CD4-positive, alpha-beta T cell (primary cell): Measurements from ENCODE around the gene LCAT. TPM values are rescaled to one million over a fixed set of nuclear protein-coding genes. Genes with fewer than 3 reads are reported as not detected.

Experiments
- ATAC-seq: fragments of 200-7000 bp; cut with Tn5 transposase; one replicate; pipeline ENCODE4 v1.10.0; 2022; ENCODE audit warnings: mild to moderate bottlenecking; ENCODE audit not compliant: poor library complexity
- CTCF ChIA-PET: fragments of 350-600 bp; sonication (Branson Sonifier 250); formaldehyde crosslinking; loops from one replicate; lab custom pipeline; 2021; ENCODE audit warnings: antibody characterized with exemption, inconsistent platforms; lab: Charles Lee
- POLR2A ChIA-PET: fragments of 350-600 bp; sonication (Branson Sonifier 250); formaldehyde crosslinking; loops from one replicate; lab custom pipeline; 2021; ENCODE audit warnings: antibody characterized with exemption, inconsistent platforms; lab: Charles Lee
- DNase-seq, 14 experiments: peaks; one replicate each; pipeline ENCODE4 v3.0.0-alpha.2; 2013 to 2020; ENCODE audit warnings: mixed read lengths in 2 of 14
- H3K27ac ChIP-seq, 2 donors: one replicate each; pipeline versions ENCODE4 v1.5.1 to v1.7.0; 2013; ENCODE audit warnings: low read length in 2 of 2, low read depth in 1 of 2, mild to moderate bottlenecking in 1 of 2
- H3K27me3 ChIP-seq, 2 experiments: 1 replicate in 1 of 2; 2 replicates in 1 of 2; pipeline versions ENCODE4 v1.6.1 to v1.7.0; 2013; ENCODE audit warnings: low read length in 2 of 2, control low read depth in 1 of 2, mild to moderate bottlenecking in 1 of 2, moderate library complexity in 1 of 2; ENCODE audit not compliant: insufficient read depth in 2 of 2, control insufficient read depth in 1 of 2
- H3K36me3 ChIP-seq: one replicate; pipeline ENCODE4 v1.6.1; 2013; ENCODE audit warnings: low read length, control low read depth; ENCODE audit not compliant: insufficient read depth
- H3K4me1 ChIP-seq: one replicate; pipeline ENCODE4 v1.6.1; 2013; ENCODE audit warnings: low read length, control low read depth; ENCODE audit not compliant: insufficient read depth
- H3K4me3 ChIP-seq: one replicate; pipeline ENCODE4 v1.5.1; 2013; ENCODE audit warnings: mild to moderate bottlenecking, low read length, moderate library complexity
- H3K9me3 ChIP-seq, 2 experiments: 1 replicate in 1 of 2; 2 replicates in 1 of 2; pipeline versions ENCODE4 v1.6.1 to v1.7.0; 2013; ENCODE audit warnings: low read length in 2 of 2, mild to moderate bottlenecking in 2 of 2, control low read depth in 1 of 2, moderate library complexity in 1 of 2; ENCODE audit not compliant: control insufficient read depth in 1 of 2, insufficient read depth in 1 of 2
- H3K27ac Mint-ChIP-seq: one replicate; pipeline ENCODE4 v1.8.0; 2020; ENCODE audit warnings: mixed read lengths
- H3K27me3 Mint-ChIP-seq: one replicate; pipeline ENCODE4 v1.8.0; 2021; ENCODE audit warnings: mixed read lengths
- H3K36me3 Mint-ChIP-seq: one replicate; pipeline ENCODE4 v1.8.0; 2021; ENCODE audit warnings: low read depth, mixed read lengths
- H3K4me1 Mint-ChIP-seq: one replicate; pipeline ENCODE4 v1.8.0; 2021; ENCODE audit warnings: low read depth, mixed read lengths
- H3K4me3 Mint-ChIP-seq: one replicate; pipeline ENCODE4 v1.8.0; 2020; ENCODE audit warnings: mild to moderate bottlenecking, mixed read lengths
- H3K9me3 Mint-ChIP-seq: one replicate; pipeline ENCODE4 v1.8.0; 2020; ENCODE audit warnings: mixed read lengths
- intact Hi-C, 2 experiments: fragments of 100-400 bp; cut with DNase I in 1 of 2; cut with micrococcal nuclease in 1 of 2; formaldehyde crosslinking; loops; one replicate each; pipeline versions ENCODE4 v1.15.1 to v1.9.0; 2023 to 2025; cut with DNase I, micrococcal nuclease
- total RNA-seq, 174 experiments: library from RNA in 2 of 174; stranded (reverse) in 2 of 174; gene quantifications; one replicate each; pipeline ENCODE4 v1.2.3 and lab custom pipeline; 2021 to 2026
- TF ChIP-seq, protein P1 (sequence below): fragments of 200-600 bp; IDR thresholded peaks from one replicate; pipeline ENCODE4 v1.8.0; 2022; ENCODE audit warnings: antibody characterized with exemption, mild to moderate bottlenecking

The LCAT gene
- total RNA-seq, 2 experiments from 2014 or later, result 5.9 to 6.3 TPM

- ATAC-seq, result no peak
- no peak overlapping the region for H3K27ac ChIP-seq
- H3K27me3 ChIP-seq, result no peaks in the 10 kb centered on the region
- H3K4me3 Mint-ChIP-seq, result no peak overlapping the region
- no peak overlapping the region for H3K27ac Mint-ChIP-seq
- TF ChIP-seq, protein P1, sequence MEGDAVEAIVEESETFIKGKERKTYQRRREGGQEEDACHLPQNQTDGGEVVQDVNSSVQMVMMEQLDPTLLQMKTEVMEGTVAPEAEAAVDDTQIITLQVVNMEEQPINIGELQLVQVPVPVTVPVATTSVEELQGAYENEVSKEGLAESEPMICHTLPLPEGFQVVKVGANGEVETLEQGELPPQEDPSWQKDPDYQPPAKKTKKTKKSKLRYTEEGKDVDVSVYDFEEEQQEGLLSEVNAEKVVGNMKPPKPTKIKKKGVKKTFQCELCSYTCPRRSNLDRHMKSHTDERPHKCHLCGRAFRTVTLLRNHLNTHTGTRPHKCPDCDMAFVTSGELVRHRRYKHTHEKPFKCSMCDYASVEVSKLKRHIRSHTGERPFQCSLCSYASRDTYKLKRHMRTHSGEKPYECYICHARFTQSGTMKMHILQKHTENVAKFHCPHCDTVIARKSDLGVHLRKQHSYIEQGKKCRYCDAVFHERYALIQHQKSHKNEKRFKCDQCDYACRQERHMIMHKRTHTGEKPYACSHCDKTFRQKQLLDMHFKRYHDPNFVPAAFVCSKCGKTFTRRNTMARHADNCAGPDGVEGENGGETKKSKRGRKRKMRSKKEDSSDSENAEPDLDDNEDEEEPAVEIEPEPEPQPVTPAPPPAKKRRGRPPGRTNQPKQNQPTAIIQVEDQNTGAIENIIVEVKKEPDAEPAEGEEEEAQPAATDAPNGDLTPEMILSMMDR, result no peak
- peaks cover 66% of the 10 kb centered on the region for H3K36me3 ChIP-seq
- CTCF ChIA-PET, result no interaction called here
- no peaks in the 10 kb centered on the region for H3K9me3 ChIP-seq
- H3K27me3 Mint-ChIP-seq, result no peaks in the 10 kb centered on the region
- peaks cover 14% of the 10 kb centered on the region for H3K4me1 Mint-ChIP-seq
- POLR2A ChIA-PET, result no interaction called here
- intact Hi-C loops, result no loop called here
- peak in 1 of 14 experiments; percentile 15 for DNase-seq
- H3K9me3 Mint-ChIP-seq, result no peaks in the 10 kb centered on the region
- peaks cover 23% of the 10 kb centered on the region for H3K4me1 ChIP-seq
- H3K4me3 ChIP-seq, result no peak overlapping the region
- H3K36me3 Mint-ChIP-seq, result peaks cover 55% of the 10 kb centered on the region
Observed at GRCh38 chr16:67930191-67930590, 13.7 kb downstream of the LCAT start.

DNA sequence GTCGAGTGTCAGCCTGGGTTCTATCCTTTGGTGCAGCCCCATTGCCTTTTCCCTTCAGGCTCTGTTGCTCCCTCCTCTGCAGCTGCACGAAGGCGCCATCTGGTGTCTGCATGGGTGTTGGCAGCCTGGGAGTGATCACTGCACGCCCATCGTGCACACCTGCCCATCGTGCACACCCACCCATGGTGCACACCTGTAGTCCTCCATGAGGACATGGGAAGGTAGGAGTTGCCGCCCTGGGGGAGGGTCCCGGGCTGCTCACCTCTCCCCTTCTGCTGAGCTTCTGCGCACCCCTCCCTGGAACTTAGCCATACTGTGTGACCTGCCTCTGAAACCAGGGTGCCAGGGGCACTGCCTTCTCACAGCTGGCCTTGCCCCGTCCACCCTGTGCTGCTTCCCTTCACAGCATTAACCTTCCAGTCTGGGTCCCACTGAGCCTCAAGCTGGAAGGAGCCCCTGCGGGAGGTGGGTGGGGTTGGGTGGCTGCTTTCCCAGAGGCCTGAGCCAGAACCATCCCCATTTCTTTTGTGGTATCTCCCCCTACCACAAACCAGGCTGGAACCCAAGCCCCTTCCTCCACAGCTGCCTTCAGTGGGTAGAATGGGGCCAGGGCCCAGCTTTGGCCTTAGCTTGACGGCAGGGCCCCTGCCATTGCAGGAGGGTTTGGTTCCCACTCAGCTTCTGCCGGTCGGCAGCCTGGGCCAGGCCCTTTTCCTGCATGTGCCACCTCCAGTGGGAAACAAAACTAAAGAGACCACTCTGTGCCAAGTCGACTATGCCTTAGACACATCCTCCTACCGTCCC is 15.2 kb downstream of the LCAT start:
- no peak overlapping the region for H3K4me3 ChIP-seq
- no peaks in the 10 kb centered on the region for H3K27me3 ChIP-seq
- Mint-ChIP-seq H3K9me3 (no peaks in the 10 kb centered on the region), H3K27me3 (no peaks in the 10 kb centered on the region), H3K36me3 (peaks cover 41% of the 10 kb centered on the region), H3K4me1 (peaks cover 9% of the 10 kb centered on the region), H3K4me3 (no peak overlapping the region), H3K27ac (peak overlapping the region; percentile 47)
- ATAC-seq (peak; percentile 97), DNase-seq (peak; percentile 61 to 84 (median 73))
- intact Hi-C loops, result loop anchor here (1.0 to 2.0 kb wide), 6 partner anchors 46 to 408 kb away; no protein-coding TSS in a partner anchor
- no peaks in the 10 kb centered on the region for H3K9me3 ChIP-seq
- POLR2A ChIA-PET, result interaction anchor here (0.6 kb wide), 2 partner anchors 8 to 107 kb away, joined by 3 to 4 read pairs; partner anchors contain the start of gene PSMB10
- no peak overlapping the region for H3K27ac ChIP-seq
- peaks cover 57% of the 10 kb centered on the region for H3K36me3 ChIP-seq
- CTCF ChIA-PET, result interaction anchor here (0.6 to 2.3 kb wide), 10 partner anchors 14 to 408 kb away, joined by 3 to 13 read pairs (median 6); no protein-coding TSS in a partner anchor
- TF ChIP-seq, protein P1, result peak; percentile 82
- H3K4me1 ChIP-seq, result peaks cover 12% of the 10 kb centered on the region

DNA sequence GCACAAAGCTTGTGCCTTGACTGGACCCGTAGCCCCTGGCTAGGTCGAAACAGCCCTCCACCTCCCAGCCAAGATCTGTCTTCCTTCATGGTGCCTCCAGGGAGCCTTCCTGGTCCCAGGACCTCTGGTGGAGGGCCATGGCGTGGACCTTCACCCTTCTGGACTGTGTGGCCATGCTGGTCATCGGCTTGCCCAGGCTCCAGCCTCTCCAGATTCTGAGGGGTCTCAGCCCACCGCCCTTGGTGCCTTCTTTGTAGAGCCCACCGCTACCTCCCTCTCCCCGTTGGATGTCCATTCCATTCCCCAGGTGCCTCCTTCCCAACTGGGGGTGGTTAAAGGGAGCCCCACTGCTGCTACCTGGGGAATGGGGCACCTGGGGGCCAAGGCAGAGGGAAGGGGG is 15.8 kb downstream of the LCAT start:
- no peaks in the 10 kb centered on the region for H3K27me3 Mint-ChIP-seq
- intact Hi-C loops, result loop anchor here (1.0 to 2.0 kb wide), 6 partner anchors 45 to 407 kb away; no protein-coding TSS in a partner anchor
- H3K4me1 Mint-ChIP-seq, result peaks cover 9% of the 10 kb centered on the region
- TF ChIP-seq, protein P1, result no peak
- H3K27ac ChIP-seq, result no peak overlapping the region
- no peaks in the 10 kb centered on the region for H3K9me3 ChIP-seq
- H3K4me3 Mint-ChIP-seq, result no peak overlapping the region
- H3K36me3 ChIP-seq, result peaks cover 62% of the 10 kb centered on the region
- peaks cover 12% of the 10 kb centered on the region for H3K4me1 ChIP-seq
- CTCF ChIA-PET, result interaction anchor here (0.6 to 2.3 kb wide), 10 partner anchors 14 to 407 kb away, joined by 3 to 13 read pairs (median 6); no protein-coding TSS in a partner anchor
- H3K27ac Mint-ChIP-seq, result peak overlapping the region; percentile 47
- H3K4me3 ChIP-seq, result no peak overlapping the region
- H3K36me3 Mint-ChIP-seq, result peaks cover 37% of the 10 kb centered on the region
- POLR2A ChIA-PET, result interaction anchor here (0.6 kb wide), 2 partner anchors 9 to 107 kb away, joined by 3 to 4 read pairs; partner anchors contain the start of gene PSMB10
- H3K27me3 ChIP-seq, result no peaks in the 10 kb centered on the region
- ATAC-seq (no peak), DNase-seq (no peak)
- H3K9me3 Mint-ChIP-seq, result no peaks in the 10 kb centered on the region
